HEK293T (cell line): ENCODE results near the gene MORC4.

Experiments
- BHLHE40 ChIP-seq: fragments of 450-650 bp; IDR thresholded peaks from 2 replicates; pipeline ENCODE4 v1.6.1; 2016; ENCODE audit warnings: mild to moderate bottlenecking, moderate library complexity, borderline replicate concordance
- FOXK2 ChIP-seq: fragments of 450-650 bp; IDR thresholded peaks from 2 replicates; pipeline ENCODE4 v1.6.1; 2016; ENCODE audit warnings: mild to moderate bottlenecking
- NFRKB ChIP-seq: fragments of 450-650 bp; IDR thresholded peaks from 2 replicates; pipeline ENCODE4 v1.6.1; 2016; ENCODE audit warnings: mild to moderate bottlenecking, moderate library complexity

DNA sequence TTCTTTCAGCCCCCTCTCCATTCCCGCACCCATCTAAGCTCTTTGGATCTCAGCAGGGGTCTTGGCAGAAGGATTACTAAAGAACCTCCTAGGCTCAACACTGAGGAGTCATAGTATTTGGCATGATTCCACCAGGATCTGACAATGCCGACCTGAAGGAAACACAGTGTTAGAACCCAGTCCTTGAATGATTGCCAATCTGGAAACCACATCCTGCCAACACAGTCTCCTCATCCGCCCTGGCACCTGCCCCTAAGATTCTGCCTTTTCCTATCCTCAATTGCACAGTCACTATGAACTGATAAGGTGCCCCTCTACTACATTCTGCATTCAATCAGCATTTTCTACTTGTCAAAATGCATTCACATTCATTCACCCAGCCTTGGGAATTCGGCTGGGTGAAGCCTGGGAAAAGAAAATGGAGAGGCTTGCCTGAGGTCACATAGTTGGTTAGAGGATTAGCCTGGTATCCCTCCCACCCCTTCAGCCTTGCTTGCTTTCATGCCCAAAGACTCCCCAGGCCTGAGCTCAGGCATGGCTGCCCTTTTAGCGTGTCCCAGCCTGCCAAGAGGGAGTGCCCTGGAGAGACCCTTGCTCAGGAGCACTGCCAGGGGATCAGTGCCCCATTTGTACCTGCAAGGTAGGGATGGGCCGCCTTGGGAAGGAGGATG is 82.0 kb downstream of the MORC4 start:
- TF ChIP-seq FOXK2 (no peak), BHLHE40 (no peak), NFRKB (no peak)
